Esophagus muscularis mucosa (tissue), 4 donors: ENCODE data around the gene CARD14.

Experiments
- CTCF ChIP-seq, 3 experiments: fragments of 200-600 bp in 2 of 3; fragments of 450-650 bp in 1 of 3; sonication (generic) in 2 of 3; IDR thresholded peaks; one replicate each; pipeline ENCODE4 v1.5.1; 2017 to 2019; ENCODE audit warnings: antibody characterized with exemption in 3 of 3, mild to moderate bottlenecking in 2 of 3, moderate library complexity in 1 of 3
- EP300 ChIP-seq: sonication (generic); formaldehyde crosslinking; IDR thresholded peaks from one replicate; pipeline ENCODE4 v1.6.1; 2017; ENCODE audit warnings: antibody characterized with exemption
- POLR2A ChIP-seq: fragments of 450-650 bp; IDR thresholded peaks from one replicate; pipeline ENCODE4 v1.6.1; 2017; ENCODE audit warnings: antibody characterized with exemption, moderate library complexity, mild to moderate bottlenecking, low read depth
- POLR2AphosphoS5 ChIP-seq, 2 donors: sonication (generic); formaldehyde crosslinking; IDR thresholded peaks; one replicate each; pipeline ENCODE4 v1.6.1; 2017; ENCODE audit warnings: antibody characterized with exemption in 2 of 2

DNA sequence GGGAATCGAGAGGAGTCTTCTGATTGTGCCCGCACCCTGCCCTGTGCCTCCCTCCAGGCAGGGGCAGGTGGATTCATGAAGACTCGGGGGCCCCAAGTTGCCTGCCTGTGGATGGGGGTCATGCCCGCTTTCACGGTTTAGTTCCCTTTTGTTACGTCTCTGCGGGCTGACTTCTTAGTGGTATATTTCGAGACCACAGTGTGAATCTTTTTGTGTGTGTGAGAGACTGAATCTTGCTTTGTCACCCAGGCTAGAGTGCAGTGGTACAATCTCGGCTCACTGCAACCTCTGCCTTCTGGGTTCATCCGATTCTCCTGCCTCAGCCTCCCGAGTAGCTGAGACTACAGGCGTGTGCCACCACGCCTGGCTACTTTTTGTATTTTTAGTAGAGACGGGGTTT lies 72.7 kb downstream of the CARD14 start:
- TF ChIP-seq CTCF (IDR thresholded peaks at IDR 0.05) (no peak), POLR2A (no peak), POLR2AphosphoS5 (IDR thresholded peaks at IDR 0.05) (no peak), EP300 (no peak)
